ENCODE data around the gene FSTL4.

FSTL4 gene

GRCh38 chr5:133275631-133276030 is 336.7 kb downstream of the FSTL4 start:
- no peaks in the 10 kb centered on the region for H3K9me3 Mint-ChIP-seq

GRCh38 chr5:133274597-133274935 is 337.8 kb downstream of the FSTL4 start:
- Mint-ChIP-seq H3K9me3 (no peaks in the 10 kb centered on the region), H3K27me3 (ENCODE audit: low read depth) (no peaks in the 10 kb centered on the region), H3K36me3 (ENCODE audit: low read depth) (no peaks in the 10 kb centered on the region), H3K4me3 (no peak overlapping the region), H3K27ac (no peak overlapping the region), H3K4me1 (ENCODE audit: low read depth) (no peaks in the 10 kb centered on the region)
- DNase-seq (ENCODE audit: low spot score) = no peak

More at GRCh38 chr5:133275631-133276030, 336.7 kb downstream of the FSTL4 start:
- DNase-seq (ENCODE audit: low spot score) = no peak
- Mint-ChIP-seq H3K4me3 (no peak overlapping the region), H3K4me1 (ENCODE audit: low read depth) (no peaks in the 10 kb centered on the region), H3K27me3 (ENCODE audit: low read depth) (no peaks in the 10 kb centered on the region), H3K36me3 (ENCODE audit: low read depth) (no peaks in the 10 kb centered on the region), H3K27ac (no peak overlapping the region)

GRCh38 chr5:133273661-133274596 is 338.4 kb downstream of the FSTL4 start:
- H3K36me3 Mint-ChIP-seq (ENCODE audit: low read depth) = no peaks in the 10 kb centered on the region
- no peaks in the 10 kb centered on the region for H3K4me1 Mint-ChIP-seq (ENCODE audit: low read depth)
- no peaks in the 10 kb centered on the region for H3K9me3 Mint-ChIP-seq
- no peaks in the 10 kb centered on the region for H3K27me3 Mint-ChIP-seq (ENCODE audit: low read depth)
- H3K4me3 Mint-ChIP-seq = no peak overlapping the region
- H3K27ac Mint-ChIP-seq = no peak overlapping the region
- no peak for DNase-seq (ENCODE audit: low spot score)

GRCh38 chr5:133272345-133272744 is 340.0 kb downstream of the FSTL4 start:
- Mint-ChIP-seq H3K4me3 (no peak overlapping the region), H3K27ac (no peak overlapping the region), H3K9me3 (no peaks in the 10 kb centered on the region), H3K4me1 (ENCODE audit: low read depth) (no peaks in the 10 kb centered on the region), H3K36me3 (ENCODE audit: low read depth) (no peaks in the 10 kb centered on the region), H3K27me3 (ENCODE audit: low read depth) (no peaks in the 10 kb centered on the region)
- no peak for DNase-seq (ENCODE audit: low spot score)

- Mint-ChIP-seq H3K27me3 (ENCODE audit: low read depth) (no peaks in the 10 kb centered on the region), H3K27ac (no peak overlapping the region), H3K9me3 (no peaks in the 10 kb centered on the region), H3K4me1 (ENCODE audit: low read depth) (no peaks in the 10 kb centered on the region), H3K4me3 (no peak overlapping the region), H3K36me3 (ENCODE audit: low read depth) (no peaks in the 10 kb centered on the region)
- no peak for DNase-seq (ENCODE audit: low spot score)
These were observed 340.7 kb downstream of the FSTL4 start for GRCh38 chr5:133271606-133272005.

- no peak overlapping the region for H3K4me3 Mint-ChIP-seq
These were observed 342.6 kb downstream of the FSTL4 start for GRCh38 chr5:133269691-133270090.

GRCh38 chr5:133267601-133268000 is 344.7 kb downstream of the FSTL4 start:
- H3K4me1 Mint-ChIP-seq (ENCODE audit: low read depth) = no peaks in the 10 kb centered on the region
- no peaks in the 10 kb centered on the region for H3K9me3 Mint-ChIP-seq
- no peaks in the 10 kb centered on the region for H3K36me3 Mint-ChIP-seq (ENCODE audit: low read depth)
- H3K27me3 Mint-ChIP-seq (ENCODE audit: low read depth) = peaks cover 8% of the 10 kb centered on the region
- DNase-seq (ENCODE audit: low spot score) = no peak
- H3K4me3 Mint-ChIP-seq = no peak overlapping the region
- H3K27ac Mint-ChIP-seq = no peak overlapping the region

More at GRCh38 chr5:133269691-133270090, 342.6 kb downstream of the FSTL4 start:
- Mint-ChIP-seq H3K27ac (no peak overlapping the region), H3K4me1 (ENCODE audit: low read depth) (no peaks in the 10 kb centered on the region), H3K9me3 (no peaks in the 10 kb centered on the region), H3K27me3 (ENCODE audit: low read depth) (no peaks in the 10 kb centered on the region), H3K36me3 (ENCODE audit: low read depth) (no peaks in the 10 kb centered on the region)
- no peak for DNase-seq (ENCODE audit: low spot score)

- H3K4me1 Mint-ChIP-seq (ENCODE audit: low read depth) = no peaks in the 10 kb centered on the region
- H3K27me3 Mint-ChIP-seq (ENCODE audit: low read depth) = peaks cover 8% of the 10 kb centered on the region
- no peak for DNase-seq (ENCODE audit: low spot score)
- H3K36me3 Mint-ChIP-seq (ENCODE audit: low read depth) = no peaks in the 10 kb centered on the region
- no peaks in the 10 kb centered on the region for H3K9me3 Mint-ChIP-seq
- H3K4me3 Mint-ChIP-seq = no peak overlapping the region
- no peak overlapping the region for H3K27ac Mint-ChIP-seq
These were observed 345.4 kb downstream of the FSTL4 start for GRCh38 chr5:133266966-133267365.

- no peak for DNase-seq (ENCODE audit: low spot score)
- Mint-ChIP-seq H3K4me3 (no peak overlapping the region), H3K36me3 (ENCODE audit: low read depth) (no peaks in the 10 kb centered on the region), H3K27me3 (ENCODE audit: low read depth) (peaks cover 8% of the 10 kb centered on the region), H3K4me1 (ENCODE audit: low read depth) (no peaks in the 10 kb centered on the region), H3K9me3 (no peaks in the 10 kb centered on the region), H3K27ac (no peak overlapping the region)
These were observed 345.8 kb downstream of the FSTL4 start for GRCh38 chr5:133266527-133266878.

GRCh38 chr5:133265720-133266526 is 346.4 kb downstream of the FSTL4 start:
- no peak overlapping the region for H3K4me3 Mint-ChIP-seq
- DNase-seq (ENCODE audit: low spot score) = no peak
- no peaks in the 10 kb centered on the region for H3K9me3 Mint-ChIP-seq
- H3K27me3 Mint-ChIP-seq (ENCODE audit: low read depth) = peaks cover 8% of the 10 kb centered on the region
- H3K36me3 Mint-ChIP-seq (ENCODE audit: low read depth) = no peaks in the 10 kb centered on the region
- H3K4me1 Mint-ChIP-seq (ENCODE audit: low read depth) = no peaks in the 10 kb centered on the region
- H3K27ac Mint-ChIP-seq = no peak overlapping the region

GRCh38 chr5:133265257-133265656 is 347.1 kb downstream of the FSTL4 start:
- Mint-ChIP-seq H3K4me1 (ENCODE audit: low read depth) (no peaks in the 10 kb centered on the region), H3K27ac (no peak overlapping the region), H3K27me3 (ENCODE audit: low read depth) (peaks cover 8% of the 10 kb centered on the region), H3K9me3 (no peaks in the 10 kb centered on the region), H3K4me3 (no peak overlapping the region), H3K36me3 (ENCODE audit: low read depth) (no peaks in the 10 kb centered on the region)
- no peak for DNase-seq (ENCODE audit: low spot score)

GRCh38 chr5:133262690-133263089 is 349.7 kb downstream of the FSTL4 start:
- Mint-ChIP-seq H3K36me3 (ENCODE audit: low read depth) (no peaks in the 10 kb centered on the region), H3K9me3 (no peaks in the 10 kb centered on the region), H3K4me1 (ENCODE audit: low read depth) (peaks cover 3% of the 10 kb centered on the region), H3K27ac (no peak overlapping the region), H3K27me3 (ENCODE audit: low read depth) (peaks cover 8% of the 10 kb centered on the region), H3K4me3 (no peak overlapping the region)
- no peak for DNase-seq (ENCODE audit: low spot score)

GRCh38 chr5:133261993-133262392 is 350.3 kb downstream of the FSTL4 start:
- no peak overlapping the region for H3K4me3 Mint-ChIP-seq
- no peaks in the 10 kb centered on the region for H3K9me3 Mint-ChIP-seq
- DNase-seq (ENCODE audit: low spot score) = no peak
- H3K36me3 Mint-ChIP-seq (ENCODE audit: low read depth) = no peaks in the 10 kb centered on the region
- H3K27ac Mint-ChIP-seq = no peak overlapping the region
- H3K27me3 Mint-ChIP-seq (ENCODE audit: low read depth) = peaks cover 8% of the 10 kb centered on the region
- peaks cover 3% of the 10 kb centered on the region for H3K4me1 Mint-ChIP-seq (ENCODE audit: low read depth)

- DNase-seq (ENCODE audit: low spot score) = no peak
- Mint-ChIP-seq H3K4me3 (no peak overlapping the region), H3K27ac (no peak overlapping the region), H3K27me3 (ENCODE audit: low read depth) (peaks cover 8% of the 10 kb centered on the region), H3K4me1 (ENCODE audit: low read depth) (peaks cover 3% of the 10 kb centered on the region), H3K36me3 (ENCODE audit: low read depth) (no peaks in the 10 kb centered on the region), H3K9me3 (no peaks in the 10 kb centered on the region)
These were observed 351.6 kb downstream of the FSTL4 start for GRCh38 chr5:133260715-133261114.

All from T-helper 2 cell treated with Interferon-gamma antibody and Interleukin-4, amounts not matched to agents 5 μg/mL and 100 μg/mL, for 36 hours (primary cell).